Measurements from ENCODE around the gene ATP6V0E2.

ATP6V0E2 gene

GRCh38 chr7:149833495-149834130 lies 40.2 kb upstream of the ATP6V0E2 start:
- H3K4me3 ChIP-seq (ENCODE audit: low read length), result no peak overlapping the region
- TF ChIP-seq CTCF (conservative IDR thresholded peaks at IDR 0.05; ENCODE audit: low read depth, low read length), result no peak
- DNase-seq (ENCODE audit: low read depth), result no peak

- no peak overlapping the region for H3K4me3 ChIP-seq (ENCODE audit: low read length)
- no peak for TF ChIP-seq CTCF (conservative IDR thresholded peaks at IDR 0.05; ENCODE audit: low read depth, low read length)
- no peak for DNase-seq (ENCODE audit: low read depth)
Observed at GRCh38 chr7:149834601-149835000, 39.2 kb upstream of the ATP6V0E2 start.

GRCh38 chr7:149836434-149836833 lies 37.3 kb upstream of the ATP6V0E2 start:
- TF ChIP-seq CTCF (conservative IDR thresholded peaks at IDR 0.05; ENCODE audit: low read depth, low read length), result no peak
- DNase-seq (ENCODE audit: low read depth), result no peak
- H3K4me3 ChIP-seq (ENCODE audit: low read length), result no peak overlapping the region

GRCh38 chr7:149837564-149838223 lies 36.1 kb upstream of the ATP6V0E2 start:
- TF ChIP-seq CTCF (conservative IDR thresholded peaks at IDR 0.05; ENCODE audit: low read depth, low read length), result no peak
- no peak overlapping the region for H3K4me3 ChIP-seq (ENCODE audit: low read length)
- no peak for DNase-seq (ENCODE audit: low read depth)

GRCh38 chr7:149838224-149838991 lies 35.4 kb upstream of the ATP6V0E2 start, which contains the start of gene ZNF862:
Gene ZNF862, plus strand, starts transcription at chr7:149838375. Its CDS starts 237 bp downstream, at chr7:149838612.
- TF ChIP-seq CTCF (conservative IDR thresholded peaks at IDR 0.05; ENCODE audit: low read depth, low read length), result peak; percentile 20
- peak; percentile 94 for DNase-seq (ENCODE audit: low read depth)

GRCh38 chr7:149838992-149839408 lies 34.8 kb upstream of the ATP6V0E2 start:
- TF ChIP-seq CTCF (conservative IDR thresholded peaks at IDR 0.05; ENCODE audit: low read depth, low read length), result no peak
- H3K4me3 ChIP-seq (ENCODE audit: low read length), result peak overlapping the region; percentile 81
- no peak for DNase-seq (ENCODE audit: low read depth)

More at GRCh38 chr7:149838224-149838991, 35.4 kb upstream of the ATP6V0E2 start, which contains the start of gene ZNF862:
- H3K4me3 ChIP-seq (ENCODE audit: low read length), result peak within 1 kb of the TSS; percentile 81

Data from retinal pigment epithelial cell (primary cell).